BJ (cell line): ENCODE data around the gene TMEM130. TPM values are rescaled to one million over a fixed set of nuclear protein-coding genes. Genes with fewer than 3 reads are reported as not detected.
"Not testable (repeated sequence)": the region's sequence is repeated elsewhere in the genome, so short reads cannot be mapped to it uniquely, and the experiment has no call there.

Experiments used
- CTCF ChIA-PET: fragments of 350-600 bp; formaldehyde crosslinking; extraction: SDS; loops from one replicate; lab custom pipeline; 2021; ENCODE audit warnings: antibody characterized with exemption, inconsistent platforms; lab: Yijun Ruan, JAX
- POLR2A ChIA-PET: fragments of 300-600 bp; sonication (Branson Sonifier 250); formaldehyde crosslinking; extraction: SDS; loops from one replicate; lab custom pipeline; 2021; ENCODE audit warnings: antibody characterized with exemption; lab: Charles Lee
- DNase-seq: peaks from one replicate; pipeline ENCODE4 v3.0.0-alpha.2; 2011; ENCODE audit warnings: low read depth
- H3K27me3 ChIP-seq: 2 replicates; pipeline ENCODE4 v1.6.0; 2011; ENCODE audit warnings: low read length; ENCODE audit not compliant: control insufficient read depth, insufficient read depth
- H3K36me3 ChIP-seq: 2 replicates; pipeline ENCODE4 v1.5.1; 2011; ENCODE audit warnings: low read length; ENCODE audit not compliant: control insufficient read depth, insufficient read depth
- H3K4me3 ChIP-seq: 2 replicates; pipeline ENCODE4 v1.5.1; 2011; ENCODE audit warnings: low read depth, mild to moderate bottlenecking, control low read depth, low read length
- CTCF ChIP-seq: IDR thresholded peaks from 2 replicates; pipeline ENCODE4 v1.5.1; 2011; ENCODE audit warnings: low read depth, mild to moderate bottlenecking, control low read depth, inconsistent platforms, low read length, moderate library complexity; ENCODE audit not compliant: insufficient read depth
- polyA plus RNA-seq: library from polyadenylated mRNA; depleted of rRNA; stranded (reverse); fragments of >200 nt; gene quantifications from 2 replicates; pipeline ENCODE4 v1.2.3, GENCODE V29; 2011

TMEM130 gene
- polyA plus RNA-seq, 1 experiment, result 6.4 TPM

DNA sequence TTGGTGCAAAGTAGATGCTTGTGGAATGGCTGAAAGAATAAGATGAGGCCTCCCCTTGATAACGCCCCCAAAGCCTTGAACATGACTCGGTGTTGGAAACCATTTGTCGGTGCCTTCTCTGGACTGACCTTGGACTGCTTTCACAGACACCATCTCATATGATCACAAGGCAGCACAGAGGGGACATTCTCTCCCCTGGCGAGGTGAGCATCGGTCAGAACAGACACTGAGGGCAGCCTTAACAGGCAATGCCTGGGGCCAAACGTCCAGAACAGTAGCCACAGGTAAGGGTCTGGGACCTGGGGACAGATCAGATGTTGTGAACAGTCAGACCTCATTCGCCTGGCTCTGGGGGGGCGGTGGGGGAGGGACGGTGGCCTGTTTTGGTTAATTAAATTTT lies 5.7 kb upstream of the TMEM130 start:
- Histone ChIP-seq H3K27me3 (no peaks in the 10 kb centered on the region), H3K4me3 (no peak overlapping the region), H3K36me3 (no peaks in the 10 kb centered on the region)
- DNase-seq, result no peak
- ChIA-PET CTCF (no interaction called here), POLR2A (no interaction called here)
- TF ChIP-seq CTCF, result no peak

DNA sequence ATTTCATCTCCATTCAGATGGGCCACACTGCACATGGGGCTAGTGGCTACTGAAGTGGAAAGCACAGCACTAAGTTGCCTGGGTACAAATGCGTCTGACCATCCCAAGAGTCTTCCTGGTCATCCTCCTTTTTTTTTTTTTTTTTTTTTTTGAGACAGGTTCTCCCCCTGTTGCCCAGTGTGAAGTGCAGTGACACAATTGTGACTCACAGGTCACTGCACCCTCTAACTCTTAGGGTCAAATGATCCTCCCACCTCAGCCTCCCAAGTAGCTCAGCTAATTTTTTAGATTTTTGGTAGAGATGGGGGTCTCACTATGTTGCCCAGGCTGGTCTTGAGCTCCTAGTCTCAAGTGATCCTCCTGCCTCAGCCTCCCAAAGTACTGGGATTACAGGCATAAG lies 5.1 kb upstream of the TMEM130 start:
- Histone ChIP-seq H3K4me3 (no peak overlapping the region), H3K36me3 (no peaks in the 10 kb centered on the region), H3K27me3 (no peaks in the 10 kb centered on the region)
- ChIA-PET POLR2A (no interaction called here), CTCF (interaction anchor here (0.6 kb wide), 1 partner anchor 659 kb away, joined by 4 read pairs; no protein-coding TSS in a partner anchor)
- TF ChIP-seq CTCF, result no peak
- DNase-seq, result no peak

DNA sequence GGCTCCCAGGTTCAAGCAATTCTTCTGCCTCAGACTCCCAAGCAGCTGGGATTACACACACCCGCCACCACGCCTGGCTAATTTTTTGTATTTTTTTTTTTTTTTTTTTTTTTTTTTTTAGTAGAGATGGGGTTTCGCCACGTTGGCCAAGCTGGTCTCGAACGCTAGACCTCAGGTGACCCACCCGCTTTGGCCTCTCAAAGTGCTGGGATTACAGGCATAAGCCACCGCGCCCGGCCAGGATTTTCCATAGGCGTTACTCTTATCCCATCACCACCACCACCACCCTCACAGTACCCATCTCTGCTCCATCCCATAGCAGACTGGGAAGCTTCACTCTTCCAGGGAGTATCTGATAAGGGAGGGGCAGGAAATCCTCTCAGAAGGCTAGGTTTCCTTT lies 3.8 kb upstream of the TMEM130 start:
- H3K36me3 ChIP-seq, POLR2A ChIA-PET: not testable (repeated sequence)

DNA sequence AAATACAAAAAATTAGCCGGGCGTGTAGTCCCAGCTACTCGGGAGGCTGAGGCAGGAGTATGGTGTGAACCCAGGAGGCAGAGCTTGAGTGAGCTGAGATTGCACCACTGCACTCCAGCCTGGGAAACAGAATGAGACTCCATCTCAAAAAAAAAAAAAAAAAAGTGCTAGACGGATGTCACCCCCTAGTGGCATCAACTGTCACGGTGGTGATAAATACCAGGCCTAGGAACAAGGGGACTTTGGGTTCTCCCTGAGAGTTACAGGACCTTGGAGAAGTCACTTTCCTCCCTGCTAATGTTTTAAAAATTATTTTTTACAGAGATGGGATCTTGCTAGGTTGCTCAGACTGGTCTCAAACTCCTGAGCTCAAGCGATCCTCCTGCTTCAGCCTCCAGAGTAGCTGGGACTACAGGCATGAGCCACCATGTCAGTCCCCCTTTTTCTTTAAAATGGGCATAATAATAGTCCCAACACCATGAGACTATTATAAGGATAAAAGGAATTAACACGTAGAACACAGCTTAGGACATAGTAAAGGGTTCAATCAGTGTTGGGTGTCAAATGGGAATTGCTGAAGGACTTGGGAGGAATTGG lies 2.6 kb upstream of the TMEM130 start:
- Histone ChIP-seq H3K4me3 (no peak overlapping the region), H3K27me3 (peaks cover 10% of the 10 kb centered on the region), H3K36me3 (no peaks in the 10 kb centered on the region)
- CTCF ChIA-PET, result interaction anchor here (0.6 to 2.7 kb wide), 5 partner anchors 31 to 494 kb away, joined by 3 to 18 read pairs (median 3); no protein-coding TSS in a partner anchor
- POLR2A ChIA-PET, result no interaction called here
- DNase-seq, result no peak
- peak; percentile 12; the same call in 1 of the 2 replicates for TF ChIP-seq CTCF

More for the DNA sequence above, 3.8 kb upstream of the TMEM130 start:
- CTCF ChIA-PET, result interaction anchor here (0.6 kb wide), 1 partner anchor 35 kb away, joined by 3 read pairs; no protein-coding TSS in a partner anchor
- not testable (repeated sequence) for DNase-seq, H3K27me3 ChIP-seq, H3K4me3 ChIP-seq

DNA sequence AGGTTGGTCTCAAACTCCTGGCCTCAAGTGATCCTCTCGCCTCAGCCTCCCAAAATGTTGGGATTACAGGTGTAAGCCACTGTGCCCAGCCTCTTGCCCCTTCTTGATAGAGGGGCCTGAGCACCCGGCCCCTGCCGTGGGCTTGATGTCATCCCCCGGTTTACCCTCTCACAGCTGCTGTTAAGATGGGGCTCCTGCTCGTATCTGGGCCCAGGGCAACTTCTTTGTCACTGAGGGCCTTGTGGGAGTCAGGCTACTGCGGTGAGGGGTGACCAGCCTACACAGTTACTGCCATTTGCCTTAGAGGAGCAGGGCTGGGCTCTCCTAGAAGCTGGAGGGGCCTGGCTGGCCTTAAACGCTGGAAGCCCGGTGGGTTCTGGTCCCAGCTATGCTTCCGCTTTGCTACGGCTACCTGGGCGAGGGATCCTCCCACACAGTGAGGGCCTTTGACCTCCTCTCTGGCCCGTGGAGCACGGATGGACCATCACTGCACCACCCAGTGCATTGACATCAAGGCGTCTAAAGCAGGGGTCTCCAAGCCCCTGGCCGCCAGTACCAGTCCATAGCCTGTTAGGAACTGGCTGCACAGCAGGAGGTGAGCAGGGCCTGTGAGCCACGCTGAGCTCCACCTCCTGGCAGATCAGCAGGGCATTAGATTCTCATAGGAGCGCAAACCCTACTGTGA lies 1.1 kb upstream of the TMEM130 start:
- DNase-seq, result no peak
- no peak overlapping the region for H3K4me3 ChIP-seq

More for the DNA sequence above, 1.1 kb upstream of the TMEM130 start:
- no peak for TF ChIP-seq CTCF
- ChIA-PET CTCF (interaction anchor here (0.7 to 2.7 kb wide), 3 partner anchors 8 to 40 kb away, joined by 3 to 18 read pairs (median 12); partner anchors contain the start of gene TRRAP), POLR2A (no interaction called here)
- H3K36me3 ChIP-seq, result no peaks in the 10 kb centered on the region
- peaks cover 10% of the 10 kb centered on the region for H3K27me3 ChIP-seq
